ENCODE data around the gene ANKRD12. TPM values are rescaled to one million over a fixed set of nuclear protein-coding genes. Genes with fewer than 3 reads are reported as not detected.

The ANKRD12 gene
- total RNA-seq, 1 donor from 2014 or later = 125 TPM

DNA sequence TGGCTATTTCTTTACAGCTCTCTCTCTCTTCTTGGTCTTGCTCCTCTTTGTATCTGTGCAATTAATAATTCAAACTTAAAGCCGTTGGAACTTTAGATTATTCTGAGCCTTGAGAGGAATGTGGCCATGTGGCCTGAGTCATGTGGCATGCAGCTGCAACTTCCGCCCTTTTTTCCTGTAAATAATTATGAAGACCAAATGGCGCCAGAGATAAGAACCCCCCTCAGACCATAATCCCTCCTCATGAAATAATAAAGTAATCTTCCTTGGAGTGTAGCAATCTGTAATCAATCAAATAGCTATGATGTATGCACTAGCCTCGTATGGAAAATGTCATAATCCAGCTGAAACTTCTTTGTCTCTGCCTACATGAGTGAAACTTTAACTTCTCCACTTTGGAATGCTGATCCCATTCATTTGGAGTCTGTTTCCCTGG, 184.5 kb downstream of the ANKRD12 start:
- peaks cover 27% of the 10 kb centered on the region for H3K27me3 Mint-ChIP-seq
- CTCF ChIA-PET = no interaction called here
- H3K27ac Mint-ChIP-seq = no peak overlapping the region
- intact Hi-C loops (cut with micrococcal nuclease) = no loop called here
- TF ChIP-seq, protein P1, sequence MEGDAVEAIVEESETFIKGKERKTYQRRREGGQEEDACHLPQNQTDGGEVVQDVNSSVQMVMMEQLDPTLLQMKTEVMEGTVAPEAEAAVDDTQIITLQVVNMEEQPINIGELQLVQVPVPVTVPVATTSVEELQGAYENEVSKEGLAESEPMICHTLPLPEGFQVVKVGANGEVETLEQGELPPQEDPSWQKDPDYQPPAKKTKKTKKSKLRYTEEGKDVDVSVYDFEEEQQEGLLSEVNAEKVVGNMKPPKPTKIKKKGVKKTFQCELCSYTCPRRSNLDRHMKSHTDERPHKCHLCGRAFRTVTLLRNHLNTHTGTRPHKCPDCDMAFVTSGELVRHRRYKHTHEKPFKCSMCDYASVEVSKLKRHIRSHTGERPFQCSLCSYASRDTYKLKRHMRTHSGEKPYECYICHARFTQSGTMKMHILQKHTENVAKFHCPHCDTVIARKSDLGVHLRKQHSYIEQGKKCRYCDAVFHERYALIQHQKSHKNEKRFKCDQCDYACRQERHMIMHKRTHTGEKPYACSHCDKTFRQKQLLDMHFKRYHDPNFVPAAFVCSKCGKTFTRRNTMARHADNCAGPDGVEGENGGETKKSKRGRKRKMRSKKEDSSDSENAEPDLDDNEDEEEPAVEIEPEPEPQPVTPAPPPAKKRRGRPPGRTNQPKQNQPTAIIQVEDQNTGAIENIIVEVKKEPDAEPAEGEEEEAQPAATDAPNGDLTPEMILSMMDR (IDR thresholded peaks at IDR 0.05) = no peak
- H3K4me3 Mint-ChIP-seq = no peak overlapping the region
- peaks cover 6% of the 10 kb centered on the region for H3K9me3 Mint-ChIP-seq
- H3K4me1 Mint-ChIP-seq = no peaks in the 10 kb centered on the region
- no peaks in the 10 kb centered on the region for H3K36me3 Mint-ChIP-seq (ENCODE audit: low read depth)
- no peak for ATAC-seq (ENCODE audit: low read depth)
- POLR2A ChIA-PET = no interaction called here
- DNase-seq = no peak

DNA sequence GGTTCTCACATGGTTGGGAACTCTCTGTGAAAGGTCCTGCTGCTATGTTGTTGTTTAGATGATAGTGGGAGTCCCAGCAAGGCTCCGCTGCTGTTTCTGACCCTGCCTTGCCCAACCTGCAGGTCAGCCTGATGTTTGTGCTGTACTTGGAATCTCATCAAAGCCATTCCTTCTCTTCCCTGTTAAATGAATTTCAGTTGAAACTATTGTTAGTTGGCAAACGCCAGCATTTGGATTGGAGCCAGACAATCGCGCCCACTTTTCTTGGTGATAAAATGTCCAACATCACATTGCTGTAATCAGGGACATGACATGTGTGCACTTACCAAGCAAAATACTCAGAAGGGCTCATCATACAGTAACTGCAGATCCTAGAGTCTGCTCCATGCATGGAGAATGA, 185.2 kb downstream of the ANKRD12 start:
- H3K4me1 Mint-ChIP-seq = no peaks in the 10 kb centered on the region
- peaks cover 6% of the 10 kb centered on the region for H3K9me3 Mint-ChIP-seq
- POLR2A ChIA-PET = no interaction called here
- no peak overlapping the region for H3K4me3 Mint-ChIP-seq
- TF ChIP-seq, protein P1 (IDR thresholded peaks at IDR 0.05) = no peak
- intact Hi-C loops (cut with micrococcal nuclease) = no loop called here
- DNase-seq (no peak), ATAC-seq (ENCODE audit: low read depth) (no peak)
- H3K27me3 Mint-ChIP-seq = peaks cover 30% of the 10 kb centered on the region
- H3K27ac Mint-ChIP-seq = no peak overlapping the region
- no peaks in the 10 kb centered on the region for H3K36me3 Mint-ChIP-seq (ENCODE audit: low read depth)
- CTCF ChIA-PET = no interaction called here

DNA sequence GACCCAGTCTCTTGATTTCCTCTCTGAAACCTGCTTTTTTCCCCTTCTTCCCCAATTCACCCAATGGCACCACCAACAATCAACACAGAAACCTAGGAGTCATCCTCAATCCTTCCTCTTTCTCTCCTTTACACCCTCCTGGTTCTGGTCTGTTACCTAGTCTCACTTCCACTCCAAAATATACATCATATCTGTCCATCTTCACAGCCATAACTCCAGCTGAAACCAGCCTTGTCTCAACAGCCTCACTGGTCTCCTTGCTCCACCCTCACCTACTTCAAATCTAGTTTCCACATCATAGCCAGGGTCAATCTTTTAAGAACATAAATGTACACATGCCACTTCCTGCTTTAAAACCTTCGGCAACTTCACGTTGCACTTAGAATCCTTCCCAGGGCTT, 186.2 kb downstream of the ANKRD12 start:
- no peaks in the 10 kb centered on the region for H3K36me3 Mint-ChIP-seq (ENCODE audit: low read depth)
- H3K4me1 Mint-ChIP-seq = no peaks in the 10 kb centered on the region
- DNase-seq (no peak), ATAC-seq (ENCODE audit: low read depth) (no peak)
- no peak overlapping the region for H3K27ac Mint-ChIP-seq
- no peak overlapping the region for H3K4me3 Mint-ChIP-seq
- H3K27me3 Mint-ChIP-seq = peaks cover 29% of the 10 kb centered on the region
- peaks cover 6% of the 10 kb centered on the region for H3K9me3 Mint-ChIP-seq
- ChIA-PET CTCF (no interaction called here), POLR2A (no interaction called here)
- TF ChIP-seq, protein P1 (IDR thresholded peaks at IDR 0.05) = no peak
- intact Hi-C loops (cut with micrococcal nuclease) = no loop called here

DNA sequence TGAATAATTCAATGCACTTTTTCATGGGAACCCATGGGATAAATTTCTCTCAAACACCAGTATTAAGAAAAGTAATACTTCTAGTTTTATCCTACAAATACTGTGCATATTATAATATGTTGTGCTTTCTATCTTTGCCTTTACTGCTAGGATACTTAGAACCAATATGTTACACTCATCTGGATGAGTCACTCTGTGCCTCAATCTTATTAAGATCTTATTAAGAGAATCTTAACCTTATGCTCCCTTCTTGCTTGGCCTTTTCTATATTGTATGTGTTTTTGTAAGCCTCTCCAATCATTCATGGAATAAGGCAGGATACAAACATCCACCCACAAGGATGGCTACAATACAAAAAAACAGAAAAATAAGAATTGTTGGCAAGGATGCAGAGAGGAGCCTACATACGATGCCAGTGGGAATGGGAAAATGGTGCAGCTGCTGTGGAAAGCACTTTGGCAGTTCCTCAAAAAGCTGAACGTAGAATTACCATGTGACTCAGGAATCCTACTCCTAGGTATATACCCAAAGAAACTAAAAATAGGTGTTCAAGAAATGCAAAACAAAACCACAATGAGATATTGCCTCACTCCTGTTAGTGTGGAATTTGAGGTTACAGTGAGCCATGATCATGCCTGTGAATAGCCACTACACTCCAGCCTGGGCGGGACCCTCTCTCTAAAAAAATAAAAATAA, 187.3 kb downstream of the ANKRD12 start:
- DNase-seq (no peak), ATAC-seq (ENCODE audit: low read depth) (no peak)
- no peaks in the 10 kb centered on the region for H3K36me3 Mint-ChIP-seq (ENCODE audit: low read depth)
- intact Hi-C loops (cut with micrococcal nuclease) = no loop called here
- H3K27me3 Mint-ChIP-seq = peaks cover 29% of the 10 kb centered on the region
- H3K4me3 Mint-ChIP-seq = no peak overlapping the region
- ChIA-PET CTCF (no interaction called here), POLR2A (no interaction called here)
- H3K4me1 Mint-ChIP-seq = no peaks in the 10 kb centered on the region
- peaks cover 11% of the 10 kb centered on the region for H3K9me3 Mint-ChIP-seq
- H3K27ac Mint-ChIP-seq = no peak overlapping the region
- TF ChIP-seq, protein P1 (IDR thresholded peaks at IDR 0.05) = no peak

DNA sequence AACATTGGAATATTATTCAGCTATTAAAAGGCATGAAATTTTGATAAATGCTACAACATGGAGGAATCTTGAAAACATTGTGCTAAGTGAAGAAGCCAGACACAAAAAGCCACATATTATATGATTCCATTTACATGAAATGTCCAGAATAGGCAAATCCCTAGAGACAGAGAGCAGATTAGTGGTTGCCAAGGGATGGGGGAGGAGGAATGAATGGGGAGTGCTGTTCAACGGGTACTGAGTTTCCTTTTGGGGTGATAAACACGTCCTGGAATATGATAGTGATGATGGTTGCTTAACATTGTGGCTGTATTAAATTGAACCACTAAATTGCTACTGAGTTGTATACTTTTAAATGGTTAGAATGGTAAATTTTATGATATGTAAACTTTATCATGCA, 189.1 kb downstream of the ANKRD12 start:
- H3K9me3 Mint-ChIP-seq = peaks cover 5% of the 10 kb centered on the region
- H3K27me3 Mint-ChIP-seq = peaks cover 23% of the 10 kb centered on the region
- TF ChIP-seq, protein P1 (IDR thresholded peaks at IDR 0.05) = no peak
- no peak for DNase-seq
- intact Hi-C loops (cut with micrococcal nuclease) = no loop called here
- no peaks in the 10 kb centered on the region for H3K4me1 Mint-ChIP-seq
- CTCF ChIA-PET = no interaction called here
- H3K36me3 Mint-ChIP-seq (ENCODE audit: low read depth) = no peaks in the 10 kb centered on the region
- POLR2A ChIA-PET = no interaction called here
- ATAC-seq (ENCODE audit: low read depth) = no peak
- no peak overlapping the region for H3K4me3 Mint-ChIP-seq
- H3K27ac Mint-ChIP-seq = no peak overlapping the region

All from activated B cell treated with CpG ODN at 0.5 μM for 24 hours (primary cell).